T-cell (primary cell): ENCODE data around the gene ZKSCAN4. TPM values are rescaled to one million over a fixed set of nuclear protein-coding genes. Genes with fewer than 3 reads are reported as not detected.

ENCODE experiments used
- ATAC-seq, 4 experiments: fragments of 200-7000 bp in 3 of 4; fragments of 150-1000 bp in 1 of 4; cut with Tn5 transposase; replicated peaks in 1 of 4; 1 replicate in 3 of 4; 2 replicates in 1 of 4; pipeline ENCODE4 v1.10.0; 2021; ENCODE audit warnings: moderate library complexity in 3 of 4, mild to moderate bottlenecking in 2 of 4, moderate number of reproducible peaks in 1 of 4
- CTCF ChIA-PET, 2 donors: fragments of 300-600 bp; sonication (Branson Sonifier 250); formaldehyde crosslinking; loops; one replicate each; lab custom pipeline; 2022; ENCODE audit warnings: antibody characterized with exemption in 2 of 2; lab: Charles Lee
- POLR2A ChIA-PET, 2 donors: fragments of 300-600 bp; sonication (Branson Sonifier 250); formaldehyde crosslinking; loops; one replicate each; lab custom pipeline; 2022; ENCODE audit warnings: antibody characterized with exemption in 2 of 2; lab: Charles Lee
- DNase-seq, 35 experiments: peaks; one replicate each; pipeline versions ENCODE4 v3.0.0 to v3.0.0-alpha.2; 2013 to 2023
- H3K27ac ChIP-seq: one replicate; pipeline ENCODE4 v1.5.1; 2013; ENCODE audit warnings: low read length
- H3K27me3 ChIP-seq, 2 experiments: replicated peaks in 1 of 2; 1 replicate in 1 of 2; 2 replicates in 1 of 2; pipeline versions ENCODE4 v1.6.1 to v1.7.0; 2013; ENCODE audit warnings: low read length in 1 of 2, mixed read lengths in 1 of 2; ENCODE audit not compliant: control insufficient read depth in 2 of 2, insufficient read depth in 2 of 2; ENCODE audit errors: extremely low read depth in 1 of 2
- H3K36me3 ChIP-seq, 2 donors: 1 replicate in 1 of 2; 2 replicates in 1 of 2; pipeline versions ENCODE4 v1.6.1 to v1.7.0; 2013; ENCODE audit warnings: low read length in 1 of 2; ENCODE audit not compliant: control insufficient read depth in 2 of 2, insufficient read depth in 1 of 2; ENCODE audit errors: extremely low read depth in 1 of 2
- H3K4me1 ChIP-seq, 2 experiments: 1 replicate in 1 of 2; 2 replicates in 1 of 2; pipeline versions ENCODE4 v1.6.1 to v1.7.0; 2013; ENCODE audit warnings: low read length in 2 of 2, mixed read lengths in 1 of 2; ENCODE audit not compliant: insufficient read depth in 2 of 2, control insufficient read depth in 1 of 2; ENCODE audit errors: extremely low read depth in 1 of 2
- H3K4me3 ChIP-seq, 2 donors: 1 replicate in 1 of 2; 2 replicates in 1 of 2; pipeline versions ENCODE4 v1.5.1 to v1.7.0; 2013; ENCODE audit warnings: mild to moderate bottlenecking in 2 of 2, low read length in 1 of 2, moderate library complexity in 1 of 2; ENCODE audit not compliant: control insufficient read depth in 1 of 2; ENCODE audit errors: extremely low read depth in 1 of 2
- H3K9me3 ChIP-seq: 2 replicates; pipeline ENCODE4 v1.7.0; 2013
- H3K27ac Mint-ChIP-seq, 2 donors: one replicate each; pipeline ENCODE4 v1.8.0; 2020 to 2021; ENCODE audit warnings: mild to moderate bottlenecking in 2 of 2, mixed read lengths in 2 of 2
- H3K27me3 Mint-ChIP-seq, 2 donors: one replicate each; pipeline ENCODE4 v1.8.0; 2021 to 2022; ENCODE audit warnings: mixed read lengths in 2 of 2
- H3K36me3 Mint-ChIP-seq: one replicate; pipeline ENCODE4 v1.8.0; 2021; ENCODE audit warnings: mixed read lengths
- H3K4me1 Mint-ChIP-seq, 3 donors: one replicate each; pipeline ENCODE4 v1.8.0; 2020 to 2022; ENCODE audit warnings: mixed read lengths in 3 of 3, mild to moderate bottlenecking in 1 of 3
- H3K4me3 Mint-ChIP-seq, 3 donors: one replicate each; pipeline ENCODE4 v1.8.0; 2020 to 2022; ENCODE audit warnings: mild to moderate bottlenecking in 3 of 3, mixed read lengths in 3 of 3, moderate library complexity in 3 of 3
- H3K9me3 Mint-ChIP-seq, 3 donors: one replicate each; pipeline ENCODE4 v1.8.0; 2020 to 2022; ENCODE audit warnings: mixed read lengths in 3 of 3
- WGBS: methylation state at CpG from one replicate; pipeline ENCODE4 v1.1.5; 2013; ENCODE audit warnings: missing lambda C conversion rate; ENCODE audit not compliant: insufficient coverage; 5-methylcytosine and 5-hydroxymethylcytosine counted together
- total RNA-seq, 35 experiments: library from RNA in 6 of 35; stranded (reverse) in 6 of 35; fragments of 120-200 nt in 1 of 35; gene quantifications; one replicate each; pipeline versions ENCODE4 v1.2.1 to v1.2.4 and lab custom pipeline; 2013 to 2026

Gene ZKSCAN4
- total RNA-seq, 5 donors from 2014 or later (not counting 1 experiment from before 2014, with no cell fraction given) = 2.9 to 12.4 (median 10.1) TPM

GRCh38 chr6:28267695-28268059, 15.6 kb upstream of the ZKSCAN4 start:
- ATAC-seq (no peak), DNase-seq (no peak)
- no peak overlapping the region for H3K27ac Mint-ChIP-seq
- Histone ChIP-seq H3K36me3 (peaks cover 0 to 11% of the 10 kb centered on the region in 2 donors), H3K9me3 (no peaks in the 10 kb centered on the region), H3K27ac (no peak overlapping the region), H3K4me3 (peak overlapping the region; percentile 87 to 97), H3K4me1 (peaks cover 8 to 14% of the 10 kb centered on the region in 2 experiments), H3K27me3 (no peaks in the 10 kb centered on the region)
- POLR2A ChIA-PET = interaction anchor here (0.6 to 1.8 kb wide), 7 partner anchors 15 to 374 kb away, joined by 3 to 17 read pairs (median 4); partner anchors contain the start of genes ZKSCAN4 (in 2 of the 2), ZKSCAN3 (in 1 of the 2) and ZSCAN16 (in 1 of the 2)
- no peaks in the 10 kb centered on the region for H3K27me3 Mint-ChIP-seq
- H3K9me3 Mint-ChIP-seq = no peaks in the 10 kb centered on the region
- H3K4me1 Mint-ChIP-seq = peaks cover 8 to 31% (median 28%) of the 10 kb centered on the region in 3 donors
- no peak overlapping the region for H3K4me3 Mint-ChIP-seq
- CTCF ChIA-PET = interaction anchor here (0.6 to 3.0 kb wide), 12 partner anchors 9 to 374 kb away, joined by 3 to 19 read pairs (median 4); partner anchors contain the start of genes ZKSCAN4 (in 1 of the 2) and ZSCAN31 (in 1 of the 2)
- 17% methylated on average over 1 of the region's 1 CpG for WGBS
- H3K36me3 Mint-ChIP-seq = peaks cover 14% of the 10 kb centered on the region

GRCh38 chr6:28266962-28267694, 15.1 kb upstream of the ZKSCAN4 start, which contains the start of gene ZSCAN26:
Gene ZSCAN26, plus strand, starts transcription at chr6:28267143. Its CDS starts 4,777 bp downstream, at chr6:28271920.
- Mint-ChIP-seq H3K4me3 (no peak within 1 kb of the TSS), H3K36me3 (peaks cover 9% of the 10 kb centered on the region), H3K4me1 (peaks cover 8 to 31% (median 28%) of the 10 kb centered on the region in 3 donors), H3K27ac (peak within 1 kb of the TSS in 1 of 2 donors; percentile 62), H3K9me3 (no peaks in the 10 kb centered on the region), H3K27me3 (no peaks in the 10 kb centered on the region)
- CTCF ChIA-PET = interaction anchor here (0.5 to 3.0 kb wide), 20 partner anchors 9 to 754 kb away, joined by 3 to 19 read pairs (median 4); partner anchors contain the start of genes ZKSCAN4 (in 1 of the 2) and ZSCAN31 (in 1 of the 2)
- Histone ChIP-seq H3K4me1 (peaks cover 8 to 14% of the 10 kb centered on the region in 2 experiments), H3K27ac (peak within 1 kb of the TSS; percentile 80), H3K9me3 (no peaks in the 10 kb centered on the region), H3K36me3 (peaks cover 0 to 6% of the 10 kb centered on the region in 2 donors), H3K4me3 (peak within 1 kb of the TSS; percentile 87 to 97), H3K27me3 (no peaks in the 10 kb centered on the region)
- peak; percentile 71 to 93 (median 86) for DNase-seq
- WGBS = under 1% methylated on average over 26 of the region's 32 CpGs
- POLR2A ChIA-PET = interaction anchor here (0.6 to 1.8 kb wide), 14 partner anchors 14 to 1122 kb away, joined by 3 to 17 read pairs (median 4); partner anchors contain the start of genes ZKSCAN3 (in 2 of the 2), ZKSCAN4 (in 2 of the 2), PGBD1 (in 1 of the 2) and ZSCAN16 (in 1 of the 2)
- peak; percentile 94 to 97 (median 96) for ATAC-seq

- Mint-ChIP-seq H3K9me3 (no peaks in the 10 kb centered on the region), H3K4me1 (peaks cover 8 to 31% (median 28%) of the 10 kb centered on the region in 3 donors), H3K36me3 (peaks cover 4% of the 10 kb centered on the region), H3K4me3 (no peak overlapping the region), H3K27ac (no peak overlapping the region), H3K27me3 (no peaks in the 10 kb centered on the region)
- peaks cover 0 to under 1% of the 10 kb centered on the region in 2 donors for H3K36me3 ChIP-seq
- ATAC-seq (no peak), DNase-seq (no peak)
- no peaks in the 10 kb centered on the region for H3K9me3 ChIP-seq
- peak overlapping the region; percentile 80 for H3K27ac ChIP-seq
- peaks cover 8 to 14% of the 10 kb centered on the region in 2 experiments for H3K4me1 ChIP-seq
- ChIA-PET CTCF (interaction anchor here (0.5 to 3.0 kb wide), 17 partner anchors 8 to 754 kb away, joined by 3 to 19 read pairs (median 4); partner anchors contain the start of genes ZKSCAN4 (in 1 of the 2) and ZSCAN31 (in 1 of the 2)), POLR2A (interaction anchor here (0.6 to 1.8 kb wide), 12 partner anchors 14 to 1122 kb away, joined by 3 to 17 read pairs (median 5); partner anchors contain the start of genes ZKSCAN4 (in 2 of the 2), PGBD1 (in 1 of the 2) and ZKSCAN3 (in 1 of the 2))
- H3K27me3 ChIP-seq = no peaks in the 10 kb centered on the region
- H3K4me3 ChIP-seq = peak overlapping the region; percentile 87 to 97
- WGBS = no CpG with 5 or more reads among the region's 5 CpGs
These were observed 14.5 kb upstream of the ZKSCAN4 start for GRCh38 chr6:28266563-28266961.

- WGBS = no CpG with 5 or more reads among the region's 4 CpGs
- Mint-ChIP-seq H3K27ac (no peak overlapping the region), H3K4me1 (peaks cover 0 to 20% (median 18%) of the 10 kb centered on the region in 3 donors), H3K36me3 (no peaks in the 10 kb centered on the region), H3K9me3 (no peaks in the 10 kb centered on the region), H3K27me3 (peaks cover 0 to under 1% of the 10 kb centered on the region in 2 donors), H3K4me3 (no peak overlapping the region)
- no peak for ATAC-seq
- ChIA-PET POLR2A (interaction anchor here in 1 of 2 donors (0.6 kb wide), 1 partner anchor 59 kb away, joined by 3 read pairs; no protein-coding TSS in a partner anchor), CTCF (no interaction called here)
- H3K4me1 ChIP-seq = peaks cover 8 to 14% of the 10 kb centered on the region in 2 experiments
- H3K27ac ChIP-seq = no peak overlapping the region
- H3K27me3 ChIP-seq = no peaks in the 10 kb centered on the region
- DNase-seq = no peak
- no peak overlapping the region for H3K4me3 ChIP-seq
- H3K9me3 ChIP-seq = no peaks in the 10 kb centered on the region
- H3K36me3 ChIP-seq = no peaks in the 10 kb centered on the region
These were observed 12.8 kb upstream of the ZKSCAN4 start for GRCh38 chr6:28264834-28265401.

GRCh38 chr6:28263922-28264321, 11.9 kb upstream of the ZKSCAN4 start:
- H3K4me3 ChIP-seq = no peak overlapping the region
- H3K27me3 Mint-ChIP-seq = peaks cover 0 to 5% of the 10 kb centered on the region in 2 donors
- H3K9me3 Mint-ChIP-seq = no peaks in the 10 kb centered on the region
- ChIA-PET POLR2A (no interaction called here), CTCF (interaction anchor here in 1 of 2 donors (1.3 kb wide), 1 partner anchor 11 kb away, joined by 3 read pairs; no protein-coding TSS in a partner anchor)
- H3K36me3 ChIP-seq = no peaks in the 10 kb centered on the region
- H3K4me3 Mint-ChIP-seq = no peak overlapping the region
- peaks cover 13 to 14% of the 10 kb centered on the region in 2 experiments for H3K4me1 ChIP-seq
- H3K27ac Mint-ChIP-seq = no peak overlapping the region
- H3K27ac ChIP-seq = no peak overlapping the region
- H3K27me3 ChIP-seq = peaks cover 0 to 6% of the 10 kb centered on the region in 2 experiments
- WGBS = no CpG with 5 or more reads among the region's 2 CpGs
- no peaks in the 10 kb centered on the region for H3K9me3 ChIP-seq
- H3K4me1 Mint-ChIP-seq = peaks cover 0 to 16% (median 12%) of the 10 kb centered on the region in 3 donors
- ATAC-seq = no peak
- no peak for DNase-seq
- no peaks in the 10 kb centered on the region for H3K36me3 Mint-ChIP-seq
